Karpas-422 (cell line): ENCODE measurements around the gene BAHCC1. TPM values are rescaled to one million over a fixed set of nuclear protein-coding genes. Genes with fewer than 3 reads are reported as not detected.

ENCODE experiments used
- DNase-seq: peaks from one replicate; pipeline ENCODE4 v3.0.0-alpha.2; 2015
- H2AFZ ChIP-seq: fragments of 200-600 bp; sonication (generic); 2 replicates; pipeline ENCODE4 v1.6.1; 2014; ENCODE audit warnings: antibody characterized with exemption, low read length, mixed read lengths
- H3K27ac ChIP-seq: fragments of 200-600 bp; sonication (generic); 2 replicates; pipeline ENCODE4 v1.5.1; 2014; ENCODE audit warnings: mild to moderate bottlenecking, low read length, moderate library complexity
- H3K27me3 ChIP-seq: fragments of 200-600 bp; sonication (generic); 2 replicates; pipeline ENCODE4 v1.6.1; 2014; ENCODE audit warnings: low read length, mixed read lengths
- H3K36me3 ChIP-seq: fragments of 200-600 bp; sonication (generic); 2 replicates; pipeline ENCODE4 v1.6.1; 2014; ENCODE audit warnings: low read length, mixed read lengths; ENCODE audit not compliant: insufficient read depth
- H3K4me1 ChIP-seq: fragments of 200-600 bp; sonication (generic); 2 replicates; pipeline ENCODE4 v1.6.1; 2014; ENCODE audit warnings: mild to moderate bottlenecking, low read length, mixed read lengths
- H3K4me2 ChIP-seq: fragments of 200-600 bp; sonication (generic); 2 replicates; pipeline ENCODE4 v1.6.1; 2014; ENCODE audit warnings: low read length, low read depth, mild to moderate bottlenecking; ENCODE audit not compliant: poor library complexity, severe bottlenecking
- H3K4me3 ChIP-seq: fragments of 200-600 bp; sonication (generic); 2 replicates; pipeline ENCODE4 v1.5.1; 2014; ENCODE audit warnings: mild to moderate bottlenecking, antibody characterized with exemption, low read length, mixed read lengths
- H3K79me2 ChIP-seq: fragments of 200-600 bp; sonication (generic); 2 replicates; pipeline ENCODE4 v1.6.1; 2014; ENCODE audit warnings: mild to moderate bottlenecking, low read length, mixed read lengths
- H3K9ac ChIP-seq: fragments of 200-600 bp; sonication (generic); 2 replicates; pipeline ENCODE4 v1.6.0; 2014; ENCODE audit warnings: low read length
- H3K9me2 ChIP-seq: fragments of 200-600 bp; sonication (generic), shearing (Covaris generic); replicated peaks from 2 replicates; pipeline ENCODE4 v1.6.0; 2014; ENCODE audit warnings: mild to moderate bottlenecking, low read length, moderate library complexity; ENCODE audit not compliant: insufficient read depth
- H3K9me3 ChIP-seq: fragments of 300-700, 200-600 bp; sonication (generic); 2 replicates; pipeline ENCODE4 v1.6.1; 2014; ENCODE audit warnings: low read length, mixed read lengths
- H4K20me1 ChIP-seq: fragments of 200-600 bp; sonication (generic); 2 replicates; pipeline ENCODE4 v1.6.1; 2014; ENCODE audit warnings: mild to moderate bottlenecking, antibody characterized with exemption, low read length, low read depth; ENCODE audit not compliant: insufficient read depth
- total RNA-seq: library from RNA; depleted of rRNA; stranded (reverse); fragments of >200 nt; shearing (Covaris generic); gene quantifications from 2 replicates; pipeline ENCODE4 v1.2.3, GENCODE V29; 2014; ENCODE audit warnings: low replicate concordance

The BAHCC1 gene
- total RNA-seq, 1 experiment from 2014 or later = not detected

DNA sequence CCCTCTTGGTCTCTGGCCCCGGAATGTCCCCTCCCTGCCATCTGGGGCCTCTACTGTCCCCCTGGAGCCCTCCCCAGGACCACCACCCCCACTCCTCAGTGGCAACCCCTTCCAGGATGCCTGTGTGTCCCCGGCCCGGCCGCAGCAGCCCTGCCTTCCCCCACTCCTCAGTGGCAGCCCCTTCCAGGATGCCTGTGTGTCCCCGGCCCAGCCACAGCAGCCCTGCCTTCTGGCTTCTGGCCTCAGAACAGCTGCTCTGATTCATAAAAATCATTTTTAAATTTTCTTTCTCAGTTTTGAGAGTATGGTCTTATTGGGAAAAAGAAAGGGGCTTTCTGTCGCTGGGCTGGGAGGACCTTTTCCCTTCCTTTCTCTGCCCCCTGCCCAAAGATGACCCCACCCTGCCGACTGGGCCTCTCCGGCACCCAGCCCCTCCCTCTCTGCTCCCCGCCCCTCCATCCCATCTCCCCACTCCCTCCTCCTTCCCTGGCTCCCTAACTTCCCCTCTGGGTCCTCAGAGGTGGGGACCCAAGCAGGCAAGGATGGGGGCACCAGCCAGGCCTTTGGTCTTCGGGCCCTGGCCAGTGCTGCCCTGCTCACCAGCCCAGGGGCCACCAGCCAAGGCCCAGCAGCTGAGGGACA is 40.5 kb downstream of the BAHCC1 start:
- Histone ChIP-seq H3K9me3 (no peaks in the 10 kb centered on the region), H4K20me1 (no peaks in the 10 kb centered on the region), H3K4me3 (no peak overlapping the region), H2AFZ (no peak overlapping the region), H3K4me1 (no peaks in the 10 kb centered on the region), H3K9me2 (no peaks in the 10 kb centered on the region), H3K36me3 (no peaks in the 10 kb centered on the region), H3K4me2 (no peak overlapping the region), H3K9ac (no peak overlapping the region), H3K27me3 (no peaks in the 10 kb centered on the region), H3K79me2 (no peaks in the 10 kb centered on the region), H3K27ac (no peak overlapping the region)
- no peak for DNase-seq

GRCh38 chr17:81436294-81436849 is 41.1 kb downstream of the BAHCC1 start:
- no peak overlapping the region for H3K4me2 ChIP-seq
- DNase-seq = no peak
- H3K27ac ChIP-seq = no peak overlapping the region
- H3K36me3 ChIP-seq = no peaks in the 10 kb centered on the region
- no peak overlapping the region for H3K4me3 ChIP-seq
- no peak overlapping the region for H2AFZ ChIP-seq
- no peaks in the 10 kb centered on the region for H3K79me2 ChIP-seq
- no peaks in the 10 kb centered on the region for H3K27me3 ChIP-seq
- H3K9ac ChIP-seq = no peak overlapping the region
- no peaks in the 10 kb centered on the region for H3K9me3 ChIP-seq
- H3K4me1 ChIP-seq = no peaks in the 10 kb centered on the region
- no peaks in the 10 kb centered on the region for H4K20me1 ChIP-seq
- no peaks in the 10 kb centered on the region for H3K9me2 ChIP-seq

DNA sequence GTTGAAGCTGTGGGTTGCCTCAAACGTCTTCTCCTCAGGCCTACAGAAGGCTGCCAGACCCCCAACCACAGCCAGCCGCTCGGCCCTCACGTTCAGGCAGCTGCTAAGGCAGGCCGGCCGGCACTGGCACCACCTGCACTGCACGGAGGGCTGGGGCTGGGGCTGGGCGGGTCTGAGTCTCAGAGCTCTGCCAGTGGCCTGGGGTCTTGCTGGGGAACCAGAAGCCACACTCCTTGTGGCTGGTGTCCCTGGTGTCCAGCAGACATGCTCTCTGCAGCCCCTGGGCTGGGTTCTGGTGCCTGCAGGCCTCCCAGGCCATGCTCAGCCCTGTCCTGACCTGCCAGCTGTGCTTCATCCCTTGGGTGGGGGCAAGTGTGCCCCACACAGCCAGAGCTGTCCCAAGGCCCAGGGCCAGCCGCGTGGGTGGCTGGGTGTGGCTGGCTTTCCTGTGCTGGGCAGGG is 42.0 kb downstream of the BAHCC1 start:
- H2AFZ ChIP-seq = no peak overlapping the region
- no peaks in the 10 kb centered on the region for H3K9me3 ChIP-seq
- H3K27me3 ChIP-seq = no peaks in the 10 kb centered on the region
- no peaks in the 10 kb centered on the region for H3K79me2 ChIP-seq
- H3K27ac ChIP-seq = no peak overlapping the region
- H3K9ac ChIP-seq = no peak overlapping the region
- no peak overlapping the region for H3K4me3 ChIP-seq
- H3K4me1 ChIP-seq = no peaks in the 10 kb centered on the region
- no peak overlapping the region for H3K4me2 ChIP-seq
- DNase-seq = no peak
- H4K20me1 ChIP-seq = no peaks in the 10 kb centered on the region
- no peaks in the 10 kb centered on the region for H3K36me3 ChIP-seq
- H3K9me2 ChIP-seq = no peaks in the 10 kb centered on the region

GRCh38 chr17:81438007-81438659 is 42.9 kb downstream of the BAHCC1 start:
- Histone ChIP-seq H3K4me1 (no peaks in the 10 kb centered on the region), H3K27me3 (no peaks in the 10 kb centered on the region), H3K9me3 (no peaks in the 10 kb centered on the region), H3K27ac (no peak overlapping the region), H3K4me2 (no peak overlapping the region), H3K79me2 (no peaks in the 10 kb centered on the region), H3K36me3 (no peaks in the 10 kb centered on the region), H3K4me3 (no peak overlapping the region), H2AFZ (no peak overlapping the region), H3K9ac (no peak overlapping the region), H3K9me2 (no peaks in the 10 kb centered on the region), H4K20me1 (no peaks in the 10 kb centered on the region)
- no peak for DNase-seq

GRCh38 chr17:81438688-81439087 is 43.4 kb downstream of the BAHCC1 start:
- H3K9ac ChIP-seq = no peak overlapping the region
- no peaks in the 10 kb centered on the region for H3K79me2 ChIP-seq
- H3K27ac ChIP-seq = no peak overlapping the region
- H2AFZ ChIP-seq = no peak overlapping the region
- no peaks in the 10 kb centered on the region for H3K27me3 ChIP-seq
- H3K4me1 ChIP-seq = no peaks in the 10 kb centered on the region
- no peak overlapping the region for H3K4me2 ChIP-seq
- DNase-seq = no peak
- H4K20me1 ChIP-seq = no peaks in the 10 kb centered on the region
- H3K9me2 ChIP-seq = no peaks in the 10 kb centered on the region
- no peak overlapping the region for H3K4me3 ChIP-seq
- no peaks in the 10 kb centered on the region for H3K9me3 ChIP-seq
- no peaks in the 10 kb centered on the region for H3K36me3 ChIP-seq

GRCh38 chr17:81440051-81440471 is 44.8 kb downstream of the BAHCC1 start:
- no peak for DNase-seq
- Histone ChIP-seq H3K79me2 (no peaks in the 10 kb centered on the region), H3K36me3 (no peaks in the 10 kb centered on the region), H3K4me1 (no peaks in the 10 kb centered on the region), H3K9me2 (no peaks in the 10 kb centered on the region), H3K9me3 (no peaks in the 10 kb centered on the region), H3K9ac (no peak overlapping the region), H4K20me1 (no peaks in the 10 kb centered on the region), H3K4me2 (no peak overlapping the region), H2AFZ (no peak overlapping the region), H3K27ac (no peak overlapping the region), H3K4me3 (no peak overlapping the region), H3K27me3 (no peaks in the 10 kb centered on the region)

- Histone ChIP-seq H3K79me2 (no peaks in the 10 kb centered on the region), H3K27me3 (no peaks in the 10 kb centered on the region), H3K9me3 (no peaks in the 10 kb centered on the region), H3K27ac (no peak overlapping the region), H3K36me3 (no peaks in the 10 kb centered on the region), H4K20me1 (no peaks in the 10 kb centered on the region), H3K9ac (no peak overlapping the region), H3K4me3 (no peak overlapping the region), H3K4me1 (no peaks in the 10 kb centered on the region), H3K4me2 (no peak overlapping the region), H3K9me2 (no peaks in the 10 kb centered on the region), H2AFZ (no peak overlapping the region)
- peak; percentile 84 for DNase-seq
These were observed 45.4 kb downstream of the BAHCC1 start for GRCh38 chr17:81440511-81441244.

DNA sequence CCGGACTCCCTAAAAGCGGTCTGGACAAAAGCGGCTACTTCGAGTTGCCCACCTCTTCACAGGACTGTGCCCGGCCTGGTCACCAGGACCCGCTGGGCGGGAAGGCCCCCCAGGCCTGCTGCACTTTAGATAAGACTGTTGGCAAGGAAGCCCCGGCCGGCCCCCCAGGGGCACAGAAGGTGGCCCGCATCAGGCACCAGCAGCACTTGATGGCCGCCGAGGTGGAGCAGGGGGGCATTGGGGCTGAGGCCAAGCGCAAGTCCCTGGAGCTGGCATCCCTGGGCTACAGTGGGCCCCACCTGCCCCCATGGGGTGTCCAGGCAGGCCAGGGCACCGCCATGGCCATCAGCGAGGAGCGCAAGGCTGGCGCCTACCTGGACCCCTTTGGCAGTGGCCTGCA is 47.5 kb downstream of the BAHCC1 start:
- no peaks in the 10 kb centered on the region for H3K9me2 ChIP-seq
- H4K20me1 ChIP-seq = no peaks in the 10 kb centered on the region
- H3K9ac ChIP-seq = no peak overlapping the region
- H3K9me3 ChIP-seq = no peaks in the 10 kb centered on the region
- no peak for DNase-seq
- no peaks in the 10 kb centered on the region for H3K27me3 ChIP-seq
- H3K4me2 ChIP-seq = no peak overlapping the region
- H3K4me3 ChIP-seq = no peak overlapping the region
- H3K27ac ChIP-seq = no peak overlapping the region
- H3K36me3 ChIP-seq = no peaks in the 10 kb centered on the region
- no peaks in the 10 kb centered on the region for H3K4me1 ChIP-seq
- no peak overlapping the region for H2AFZ ChIP-seq
- no peaks in the 10 kb centered on the region for H3K79me2 ChIP-seq
